Loucy (cell line): ENCODE results near the gene CRYBA2.

Experiments used
- H2AFZ ChIP-seq: fragments of 200-600 bp; sonication (generic); 2 replicates; pipeline ENCODE4 v1.6.0; 2016; ENCODE audit warnings: antibody characterized with exemption, mild to moderate bottlenecking, low read length, moderate library complexity
- H3F3A ChIP-seq: fragments of 200-600 bp; 2 replicates; pipeline ENCODE4 v1.6.0; 2016; ENCODE audit warnings: antibody characterized with exemption, low read depth, mild to moderate bottlenecking
- H3K27me3 ChIP-seq: fragments of 200-600 bp; sonication (generic); 2 replicates; pipeline ENCODE4 v1.6.1; 2014; ENCODE audit warnings: low read length, mild to moderate bottlenecking; ENCODE audit not compliant: insufficient read depth, poor library complexity, severe bottlenecking
- H3K36me3 ChIP-seq: fragments of 200-600 bp; sonication (generic); 2 replicates; pipeline ENCODE4 v1.6.1; 2016; ENCODE audit warnings: low read length; ENCODE audit not compliant: insufficient read depth
- H3K4me1 ChIP-seq: fragments of 200-600 bp; sonication (generic); 2 replicates; pipeline ENCODE4 v1.5.1; 2014; ENCODE audit warnings: low read length, mild to moderate bottlenecking; ENCODE audit not compliant: insufficient read depth, poor library complexity, severe bottlenecking
- H3K4me2 ChIP-seq: fragments of 200-600 bp; sonication (generic); 2 replicates; pipeline ENCODE4 v1.6.0; 2014; ENCODE audit warnings: antibody characterized with exemption, low read length, low read depth, mild to moderate bottlenecking; ENCODE audit not compliant: poor library complexity, severe bottlenecking
- H3K4me3 ChIP-seq: fragments of 200-600 bp; sonication (generic); 2 replicates; pipeline ENCODE4 v1.5.1; 2014; ENCODE audit warnings: low read length, mild to moderate bottlenecking, mixed read lengths; ENCODE audit not compliant: poor library complexity, severe bottlenecking
- H3K79me2 ChIP-seq: fragments of 200-600 bp; sonication (generic); 2 replicates; pipeline ENCODE4 v1.6.1; 2014; ENCODE audit warnings: low read length; ENCODE audit not compliant: insufficient read depth
- H3K9ac ChIP-seq: fragments of 200-600 bp; sonication (generic); 2 replicates; pipeline ENCODE4 v1.6.0; 2014; ENCODE audit warnings: mild to moderate bottlenecking, low read depth, low read length, moderate library complexity; ENCODE audit not compliant: poor library complexity, severe bottlenecking
- H3K9me2 ChIP-seq: fragments of 200-600 bp; sonication (generic); replicated peaks from 2 replicates; pipeline ENCODE4 v1.6.1; 2016; ENCODE audit warnings: low read depth, low read length, mixed read lengths
- H3K9me3 ChIP-seq: fragments of 200-600 bp; sonication (generic); 2 replicates; pipeline ENCODE4 v1.6.1; 2014; ENCODE audit warnings: mild to moderate bottlenecking, antibody characterized with exemption, low read length, low read depth; ENCODE audit not compliant: insufficient read depth
- H4K20me1 ChIP-seq: fragments of 200-600 bp; sonication (generic); 2 replicates; pipeline ENCODE4 v1.6.0; 2014; ENCODE audit warnings: antibody characterized with exemption, low read length, mild to moderate bottlenecking; ENCODE audit not compliant: insufficient read depth, poor library complexity, severe bottlenecking
- CTCF ChIP-seq: fragments of 200-600 bp; sonication (generic); conservative IDR thresholded peaks from 2 replicates; pipeline ENCODE4 v1.5.1; 2014; ENCODE audit warnings: mild to moderate bottlenecking, antibody characterized with exemption, low read length
- EZH2phosphoT487 ChIP-seq: fragments of 200-600 bp; IDR thresholded peaks from 2 replicates; pipeline ENCODE4 v1.6.1; 2018; ENCODE audit warnings: antibody characterized with exemption, mild to moderate bottlenecking, moderate library complexity, borderline replicate concordance

CRYBA2 gene

GRCh38 chr2:219010162-219010756, 17.0 kb upstream of the CRYBA2 start:
- H3K4me3 ChIP-seq: no peak overlapping the region
- H3K36me3 ChIP-seq: no peaks in the 10 kb centered on the region
- H3K27me3 ChIP-seq: no peaks in the 10 kb centered on the region
- H3K9me3 ChIP-seq: no peaks in the 10 kb centered on the region
- H3K9me2 ChIP-seq: no peaks in the 10 kb centered on the region
- no peaks in the 10 kb centered on the region for H3K4me1 ChIP-seq
- H3K4me2 ChIP-seq: no peak overlapping the region
- H3F3A ChIP-seq: no peaks in the 10 kb centered on the region
- no peaks in the 10 kb centered on the region for H4K20me1 ChIP-seq
- TF ChIP-seq EZH2phosphoT487 (no peak), CTCF (peak; percentile 61)
- H3K9ac ChIP-seq: no peak overlapping the region
- no peaks in the 10 kb centered on the region for H3K79me2 ChIP-seq
- no peak overlapping the region for H2AFZ ChIP-seq

GRCh38 chr2:219009294-219009693, 16.1 kb upstream of the CRYBA2 start:
- no peaks in the 10 kb centered on the region for H3K9me2 ChIP-seq
- H3K4me1 ChIP-seq: no peaks in the 10 kb centered on the region
- H3K79me2 ChIP-seq: no peaks in the 10 kb centered on the region
- H3K4me3 ChIP-seq: no peak overlapping the region
- no peaks in the 10 kb centered on the region for H3F3A ChIP-seq
- H2AFZ ChIP-seq: no peak overlapping the region
- no peaks in the 10 kb centered on the region for H4K20me1 ChIP-seq
- no peaks in the 10 kb centered on the region for H3K9me3 ChIP-seq
- no peak overlapping the region for H3K4me2 ChIP-seq
- H3K9ac ChIP-seq: no peak overlapping the region
- TF ChIP-seq CTCF: no peak
- no peak for TF ChIP-seq EZH2phosphoT487
- H3K36me3 ChIP-seq: no peaks in the 10 kb centered on the region
- no peaks in the 10 kb centered on the region for H3K27me3 ChIP-seq

GRCh38 chr2:219003979-219004378, 10.8 kb upstream of the CRYBA2 start:
- H3K4me1 ChIP-seq: peaks cover 15% of the 10 kb centered on the region
- H3K9me3 ChIP-seq: no peaks in the 10 kb centered on the region
- no peak overlapping the region for H3K4me3 ChIP-seq
- H3K27me3 ChIP-seq: no peaks in the 10 kb centered on the region
- H3K36me3 ChIP-seq: no peaks in the 10 kb centered on the region
- H3K79me2 ChIP-seq: no peaks in the 10 kb centered on the region
- H4K20me1 ChIP-seq: no peaks in the 10 kb centered on the region
- TF ChIP-seq CTCF (no peak), EZH2phosphoT487 (no peak)
- H3K9ac ChIP-seq: no peak overlapping the region
- H3F3A ChIP-seq: no peaks in the 10 kb centered on the region
- H3K9me2 ChIP-seq: no peaks in the 10 kb centered on the region
- H2AFZ ChIP-seq: no peak overlapping the region
- no peak overlapping the region for H3K4me2 ChIP-seq
